ENCODE measurements around the gene TMEM131.

The TMEM131 gene

GRCh38 chr2:97738179-97739019, 257.3 kb downstream of the TMEM131 start:
- DNase-seq (ENCODE audit: low read depth), result no peak

GRCh38 chr2:97737421-97738178, 258.1 kb downstream of the TMEM131 start:
- DNase-seq (ENCODE audit: low read depth), result no peak

- DNase-seq (ENCODE audit: low read depth), result no peak
Measured at GRCh38 chr2:97736608-97737330, 259.0 kb downstream of the TMEM131 start.

GRCh38 chr2:97736185-97736584, 259.6 kb downstream of the TMEM131 start:
- no peak for DNase-seq (ENCODE audit: low read depth)

DNA sequence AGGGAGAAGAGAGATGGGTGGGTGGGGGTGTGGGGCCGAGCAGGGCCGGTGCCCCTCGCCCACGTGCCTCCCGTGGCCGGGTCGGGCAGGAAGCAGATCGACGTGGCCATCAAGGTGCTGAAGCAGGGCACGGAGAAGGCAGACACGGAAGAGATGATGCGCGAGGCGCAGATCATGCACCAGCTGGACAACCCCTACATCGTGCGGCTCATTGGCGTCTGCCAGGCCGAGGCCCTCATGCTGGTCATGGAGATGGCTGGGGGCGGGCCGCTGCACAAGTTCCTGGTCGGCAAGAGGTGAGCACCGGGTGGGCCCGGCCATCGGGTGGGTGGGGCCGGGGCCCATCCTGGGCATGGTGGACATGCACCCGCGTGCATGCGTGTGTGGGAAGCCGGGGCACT, 260.6 kb downstream of the TMEM131 start:
- DNase-seq (ENCODE audit: low read depth), result no peak

DNA sequence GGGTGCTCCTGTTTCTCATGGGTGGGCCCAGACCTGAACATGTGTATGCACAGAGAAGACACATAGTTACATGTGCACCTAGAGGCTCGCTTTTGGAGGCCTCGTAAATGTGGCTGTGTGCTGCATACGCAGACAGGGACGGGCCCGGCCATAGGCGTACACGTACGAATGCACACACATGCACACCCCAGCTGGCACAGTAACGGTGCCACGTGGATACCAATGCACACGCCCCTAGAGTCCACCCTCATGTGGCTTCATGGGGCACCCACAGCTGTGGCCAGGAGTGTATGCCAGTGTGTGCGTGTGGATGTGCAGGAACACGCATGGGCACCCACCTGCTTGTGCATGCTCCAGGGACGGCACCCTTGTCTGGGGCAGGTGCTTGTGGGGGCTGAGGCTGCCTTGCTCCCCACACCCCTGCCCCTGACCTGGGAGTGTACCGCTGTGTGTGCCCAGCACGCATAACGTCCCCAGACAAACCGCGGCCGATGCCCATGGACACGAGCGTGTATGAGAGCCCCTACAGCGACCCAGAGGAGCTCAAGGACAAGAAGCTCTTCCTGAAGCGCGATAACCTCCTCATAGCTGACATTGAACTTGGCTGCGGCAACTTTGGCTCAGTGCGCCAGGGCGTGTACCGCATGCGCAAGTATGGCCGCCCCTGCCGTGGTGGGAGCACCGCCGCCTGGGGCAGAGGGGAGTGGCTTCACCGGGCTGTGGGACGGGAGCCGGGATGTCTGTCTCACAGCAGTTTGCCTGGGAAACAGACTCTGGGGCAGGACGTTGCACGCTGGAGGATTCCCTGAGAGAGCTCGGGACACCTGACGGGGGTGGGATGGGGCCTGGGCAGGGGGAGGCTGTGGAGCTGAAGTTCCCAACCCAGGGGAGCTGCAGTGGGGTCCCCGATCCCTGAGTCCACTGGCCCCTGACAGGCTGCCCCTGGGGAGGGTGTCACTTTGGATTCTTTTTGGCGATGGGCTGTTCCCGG, 261.4 kb downstream of the TMEM131 start:
- DNase-seq (ENCODE audit: low read depth), result no peak

- DNase-seq (ENCODE audit: low read depth), result no peak
Measured at GRCh38 chr2:97733341-97734035, 262.3 kb downstream of the TMEM131 start.

DNA sequence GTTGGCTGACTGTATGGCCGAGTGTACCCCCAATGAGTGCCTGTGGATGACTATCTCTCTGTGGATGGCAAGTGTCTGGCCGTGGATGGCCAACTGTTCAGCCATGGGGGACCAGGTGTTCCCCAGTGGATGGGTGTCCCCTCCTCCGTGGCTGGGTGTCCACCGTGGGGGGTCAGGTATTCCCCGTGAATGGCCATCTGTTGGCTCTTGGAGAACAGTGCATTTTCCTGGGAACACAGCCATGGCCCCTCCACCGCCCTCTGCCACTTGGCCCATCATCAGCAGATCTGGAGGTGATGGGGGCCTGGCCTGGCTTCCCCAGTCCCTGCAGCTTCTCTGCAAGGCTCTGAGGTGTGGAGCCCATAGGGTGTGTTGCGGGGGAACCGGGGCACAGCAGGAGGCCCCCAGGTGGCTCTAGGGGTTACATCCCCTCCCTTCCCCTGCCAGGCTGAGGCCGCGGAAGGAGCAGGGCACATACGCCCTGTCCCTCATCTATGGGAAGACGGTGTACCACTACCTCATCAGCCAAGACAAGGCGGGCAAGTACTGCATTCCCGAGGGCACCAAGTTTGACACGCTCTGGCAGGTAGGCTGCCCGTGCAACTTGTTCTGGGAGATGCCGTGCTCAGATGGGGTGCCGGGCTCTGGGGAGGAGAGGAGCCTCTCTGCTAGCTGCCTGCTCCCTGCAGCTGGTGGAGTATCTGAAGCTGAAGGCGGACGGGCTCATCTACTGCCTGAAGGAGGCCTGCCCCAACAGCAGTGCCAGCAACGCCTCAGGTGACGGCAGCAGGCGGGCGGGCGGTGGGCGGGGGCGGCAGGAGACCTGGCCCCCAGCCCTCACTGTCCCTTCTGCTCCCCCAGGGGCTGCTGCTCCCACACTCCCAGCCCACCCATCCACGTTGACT, 263.1 kb downstream of the TMEM131 start:
- no peak for DNase-seq (ENCODE audit: low read depth)

DNA sequence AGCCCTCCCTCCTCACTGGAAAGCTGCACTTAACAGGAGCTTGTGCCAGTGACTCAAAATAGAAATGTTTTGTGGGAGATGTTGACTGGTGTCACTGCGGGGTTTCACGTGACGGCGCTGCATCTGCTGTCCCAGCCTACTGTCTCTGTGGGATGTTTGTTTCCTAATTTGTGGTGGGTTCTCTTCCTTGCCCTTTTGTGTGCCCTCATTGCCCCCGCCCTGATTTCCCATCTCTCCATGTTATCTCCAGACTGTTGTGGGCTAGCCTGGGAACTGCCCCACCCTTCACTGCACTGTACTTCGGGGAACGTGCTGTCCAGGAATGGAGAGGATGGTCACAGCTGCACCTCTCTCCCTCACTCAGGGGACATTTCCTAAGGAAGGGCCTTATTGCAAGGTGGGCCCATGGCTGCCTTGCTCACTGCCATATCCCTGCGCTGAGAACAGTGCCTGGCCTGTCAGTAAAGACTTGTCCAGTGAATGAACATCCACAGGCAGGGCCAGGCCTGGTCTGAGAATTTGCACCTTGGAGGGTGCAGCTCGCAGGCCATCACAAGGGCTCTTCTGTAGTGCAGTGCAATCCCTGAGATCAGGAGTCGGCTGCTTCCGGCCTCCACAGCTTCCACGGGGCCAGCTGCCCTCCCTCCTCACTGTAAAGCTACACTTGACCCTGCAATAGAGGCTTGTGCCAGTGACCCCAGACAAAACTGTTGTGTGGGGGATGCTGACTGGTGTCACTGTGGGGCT, 264.3 kb downstream of the TMEM131 start:
- DNase-seq (ENCODE audit: low read depth), result no peak

- DNase-seq (ENCODE audit: low read depth), result no peak
Measured at GRCh38 chr2:97730245-97730644, 265.5 kb downstream of the TMEM131 start.

GRCh38 chr2:97728091-97728731, 267.5 kb downstream of the TMEM131 start:
- DNase-seq (ENCODE audit: low read depth), result no peak

- DNase-seq (ENCODE audit: low read depth), result no peak
Measured at GRCh38 chr2:97727296-97727695, 268.5 kb downstream of the TMEM131 start.

- no peak for DNase-seq (ENCODE audit: low read depth)
Measured at GRCh38 chr2:97726261-97727064, 269.3 kb downstream of the TMEM131 start.

DNA sequence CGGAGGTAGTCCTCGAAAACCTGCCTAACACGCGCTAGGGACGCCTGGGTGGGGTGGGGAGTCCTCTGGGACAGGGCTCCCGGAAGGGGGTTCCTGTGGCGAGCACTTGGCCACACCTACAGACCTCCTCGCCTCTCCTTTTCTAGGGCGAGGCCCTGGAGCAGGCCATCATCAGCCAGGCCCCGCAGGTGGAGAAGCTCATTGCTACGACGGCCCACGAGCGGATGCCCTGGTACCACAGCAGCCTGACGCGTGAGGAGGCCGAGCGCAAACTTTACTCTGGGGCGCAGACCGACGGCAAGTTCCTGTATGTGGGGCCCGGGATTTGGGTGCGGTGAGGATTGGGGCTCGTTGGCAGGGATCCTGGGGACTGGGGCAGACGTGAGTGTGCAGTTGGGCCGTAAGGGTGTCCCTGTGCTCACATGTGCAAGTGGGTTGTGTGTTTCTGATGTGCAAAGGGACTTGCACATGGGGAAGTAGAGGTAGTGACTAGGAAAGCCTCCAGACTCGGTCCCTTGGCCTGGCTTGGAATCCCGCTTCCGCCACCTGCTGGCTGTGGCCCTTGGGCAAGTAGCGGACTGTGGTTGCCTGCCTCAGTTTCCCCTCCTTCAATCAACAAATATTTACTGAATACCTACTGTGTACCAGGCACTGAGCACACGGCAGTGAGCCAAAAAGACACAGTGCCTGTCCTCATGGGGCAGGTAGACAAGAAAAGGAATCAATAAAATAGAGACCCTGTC, 270.6 kb downstream of the TMEM131 start:
- DNase-seq (ENCODE audit: low read depth), result no peak

DNA sequence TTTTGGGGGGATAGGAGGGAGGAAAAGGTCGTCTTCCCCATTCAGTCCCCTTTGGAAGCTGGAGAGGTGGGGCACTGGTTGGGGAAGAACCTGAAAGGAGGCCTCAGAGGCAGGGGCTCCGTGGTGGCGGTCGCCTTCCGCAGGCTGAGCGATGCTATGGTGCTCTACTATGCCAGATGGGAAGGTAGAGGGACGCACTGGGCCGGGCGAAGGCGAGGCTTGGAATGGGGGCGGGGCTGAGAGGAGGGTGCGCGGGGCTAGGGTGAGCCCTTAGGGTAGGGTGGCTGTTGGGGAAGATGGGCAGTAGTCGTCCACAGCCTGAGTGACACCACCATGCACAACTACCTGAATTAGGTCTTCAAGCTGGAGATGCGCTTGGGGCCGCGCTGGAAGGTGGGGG, 271.2 kb downstream of the TMEM131 start:
- DNase-seq (ENCODE audit: low read depth), result no peak

GRCh38 chr2:97724073-97724410, 271.7 kb downstream of the TMEM131 start:
- no peak for DNase-seq (ENCODE audit: low read depth)

Data from activated gamma-delta T cell treated with anti-CD3 and anti-CD28 coated beads, Interleukin-2, amount 50 U/mL, for 16 hours (primary cell).